H1 (cell line): ENCODE measurements around the gene VASN. TPM values are rescaled to one million over a fixed set of nuclear protein-coding genes. Genes with fewer than 3 reads are reported as not detected.

Experiments
- BRCA1 ChIP-seq: IDR thresholded peaks from 2 replicates; pipeline ENCODE4 v1.6.1; 2012; ENCODE audit warnings: low read depth, low read length, improper control_type of control experiment
- EGR1 ChIP-seq: IDR thresholded peaks from 2 replicates; pipeline ENCODE4 v1.6.1; 2011; ENCODE audit warnings: low read depth, low read length, borderline replicate concordance
- EP300 ChIP-seq, 2 experiments: IDR thresholded peaks; 1 replicate in 1 of 2; 2 replicates in 1 of 2; pipeline ENCODE4 v1.6.1; 2011 to 2012; ENCODE audit warnings: low read depth in 2 of 2, low read length in 2 of 2, mild to moderate bottlenecking in 2 of 2, borderline replicate concordance in 1 of 2, inconsistent platforms in 1 of 2, moderate library complexity in 1 of 2
- POU5F1 ChIP-seq: IDR thresholded peaks from 2 replicates; pipeline ENCODE4 v1.6.1; 2011; ENCODE audit warnings: low read depth, mild to moderate bottlenecking, low read length, moderate library complexity
- SAP30 ChIP-seq: fragments of 300-600 bp; sonication (generic); IDR thresholded peaks from 2 replicates; pipeline ENCODE4 v1.7.1; 2012; ENCODE audit warnings: low read length, moderate library complexity, mild to moderate bottlenecking, inconsistent platforms; ENCODE audit not compliant: insufficient read depth, insufficient replicate concordance
- TBP ChIP-seq: IDR thresholded peaks from 2 replicates; pipeline ENCODE4 v1.6.1; 2011; ENCODE audit warnings: low read depth, low read length, improper control_type of control experiment
- polyA plus RNA-seq, 7 experiments: library from polyadenylated mRNA; depleted of rRNA in 3 of 7; stranded (reverse) in 5 of 7; unstranded in 2 of 7; fragments of >200 nt in 5 of 7; fragments of 200-250 nt in 2 of 7; gene quantifications; 1 replicate in 5 of 7; 2 replicates in 1 of 7; 4 replicates in 1 of 7; pipeline versions ENCODE4 v1.2.1 to v1.2.3, GENCODE V29; 2011 to 2013; ENCODE audit warnings: missing spikeins in 2 of 7, mixed read lengths in 2 of 7
- total RNA-seq: library from RNA; stranded (reverse); fragmentation: NEBNext Ultra II Directional; extraction: Animal tissue kit (Norgen Biotek cat#: 25700); gene quantifications from 2 replicates; pipeline ENCODE4 v1.2.1, GENCODE V29; 2021
- TF ChIP-seq, protein P1 (sequence below), 3 experiments: IDR thresholded peaks; 1 replicate in 2 of 3; 2 replicates in 1 of 3; pipeline versions ENCODE4 v1.5.1 to v1.6.1; 2011; ENCODE audit warnings: low read length in 3 of 3, mild to moderate bottlenecking in 3 of 3, inconsistent platforms in 2 of 3, low read depth in 1 of 3, moderate library complexity in 1 of 3; ENCODE audit not compliant: insufficient read depth in 1 of 3; ENCODE audit errors: control extremely low read depth in 1 of 3

The VASN gene
- total and polyA plus RNA-seq, 2 of the 8 experiments (the other 6 are each of a cell fraction or from before 2014, with no cell fraction given): 9.6 to 11.3 TPM

DNA sequence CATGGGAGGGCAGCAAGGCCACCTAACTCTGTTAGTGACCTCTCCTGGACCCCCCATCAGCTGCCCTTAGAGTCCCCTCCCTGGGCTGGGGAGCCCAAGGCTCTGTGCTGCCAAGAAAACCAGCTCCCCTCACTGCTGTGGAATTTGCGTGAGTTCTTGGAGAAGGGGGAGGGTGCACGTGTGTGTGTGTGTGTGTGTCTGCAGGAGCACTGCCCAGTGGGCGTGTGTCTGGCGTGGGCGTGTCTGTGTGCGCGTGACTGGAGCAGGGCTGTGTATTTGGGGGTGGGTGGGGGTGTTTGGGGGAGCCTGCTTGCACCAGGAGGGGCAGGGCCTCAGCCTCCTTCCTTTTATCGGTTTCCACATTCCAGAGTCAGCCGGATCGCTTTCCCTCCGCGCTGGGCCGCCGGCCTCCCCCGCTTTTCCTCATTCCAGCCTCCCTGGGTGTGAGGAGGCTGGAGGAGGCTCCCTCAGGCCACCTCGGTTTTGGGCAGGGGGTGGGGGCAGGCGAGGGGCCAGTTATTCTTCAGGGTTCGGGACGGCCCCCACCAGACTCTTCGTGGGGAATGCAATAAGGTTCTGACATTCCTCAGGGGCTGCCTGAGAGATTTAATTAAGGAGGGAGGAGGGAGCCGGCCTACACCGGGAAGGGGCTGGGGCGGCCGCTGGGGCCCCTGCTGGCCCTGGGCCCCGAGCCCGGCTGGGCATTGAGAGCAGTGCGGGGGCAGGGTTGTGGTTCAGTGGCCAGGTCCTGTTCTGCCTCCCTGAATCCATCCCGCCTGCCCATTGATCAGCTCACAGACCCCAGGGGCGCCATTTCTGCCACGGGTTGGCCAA lies 2.5 kb downstream of the VASN start (continued):
- TF ChIP-seq BRCA1: no peak
- no peak for TF ChIP-seq EP300 (IDR thresholded peaks at IDR 0.05; ENCODE audit: borderline replicate concordance in 1 of 2, low read depth in 2 of 2, low read length in 2 of 2)
- no peak for TF ChIP-seq SAP30
- TF ChIP-seq, protein P1, sequence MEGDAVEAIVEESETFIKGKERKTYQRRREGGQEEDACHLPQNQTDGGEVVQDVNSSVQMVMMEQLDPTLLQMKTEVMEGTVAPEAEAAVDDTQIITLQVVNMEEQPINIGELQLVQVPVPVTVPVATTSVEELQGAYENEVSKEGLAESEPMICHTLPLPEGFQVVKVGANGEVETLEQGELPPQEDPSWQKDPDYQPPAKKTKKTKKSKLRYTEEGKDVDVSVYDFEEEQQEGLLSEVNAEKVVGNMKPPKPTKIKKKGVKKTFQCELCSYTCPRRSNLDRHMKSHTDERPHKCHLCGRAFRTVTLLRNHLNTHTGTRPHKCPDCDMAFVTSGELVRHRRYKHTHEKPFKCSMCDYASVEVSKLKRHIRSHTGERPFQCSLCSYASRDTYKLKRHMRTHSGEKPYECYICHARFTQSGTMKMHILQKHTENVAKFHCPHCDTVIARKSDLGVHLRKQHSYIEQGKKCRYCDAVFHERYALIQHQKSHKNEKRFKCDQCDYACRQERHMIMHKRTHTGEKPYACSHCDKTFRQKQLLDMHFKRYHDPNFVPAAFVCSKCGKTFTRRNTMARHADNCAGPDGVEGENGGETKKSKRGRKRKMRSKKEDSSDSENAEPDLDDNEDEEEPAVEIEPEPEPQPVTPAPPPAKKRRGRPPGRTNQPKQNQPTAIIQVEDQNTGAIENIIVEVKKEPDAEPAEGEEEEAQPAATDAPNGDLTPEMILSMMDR (IDR thresholded peaks at IDR 0.05; ENCODE audit: control extremely low read depth in 1 of 3, insufficient read depth in 1 of 3, low read depth in 1 of 3, low read length in 3 of 3): no peak
- TF ChIP-seq POU5F1: no peak
- TF ChIP-seq TBP: no peak
- peak; percentile 70; the same call in 1 of the 2 replicates for TF ChIP-seq EGR1
